HEK293 (cell line): ENCODE data around the gene LRFN2.

ENCODE experiments used
- CTCF ChIA-PET: fragments of 350-600 bp; formaldehyde crosslinking; extraction: SDS; loops from one replicate; lab custom pipeline; 2021; ENCODE audit warnings: antibody characterized with exemption; lab: Yijun Ruan, JAX
- POLR2A ChIA-PET: fragments of 300-600 bp; formaldehyde crosslinking; extraction: SDS; loops from one replicate; lab custom pipeline; 2020; ENCODE audit warnings: antibody characterized with exemption, inconsistent platforms; lab: Yijun Ruan, JAX
- H3K27ac ChIP-seq: fragments of 200-500 bp; sonication (Bioruptor generic); 2 replicates; pipeline ENCODE4 v1.5.1; 2014; ENCODE audit warnings: low read depth, low read length, control low read depth, inconsistent platforms; ENCODE audit errors: extremely low read depth
- H3K36me3 ChIP-seq, 2 experiments: fragments of 200-500 bp in 1 of 2; sonication (Bioruptor generic) in 1 of 2; 1 replicate in 1 of 2; 2 replicates in 1 of 2; pipeline ENCODE4 v1.5.1; 2014 to 2017; ENCODE audit warnings: inconsistent platforms in 2 of 2, low read length in 2 of 2; ENCODE audit not compliant: control insufficient read depth in 2 of 2, insufficient read depth in 1 of 2
- H3K4me1 ChIP-seq: fragments of 200-500 bp; sonication (Bioruptor generic); 2 replicates; pipeline ENCODE4 v1.5.1; 2014; ENCODE audit warnings: mild to moderate bottlenecking, low read length, inconsistent platforms; ENCODE audit not compliant: control insufficient read depth, insufficient read depth
- H3K4me3 ChIP-seq: 2 replicates; pipeline ENCODE4 v1.5.1; 2011; ENCODE audit warnings: low read depth, mild to moderate bottlenecking, control low read depth, low read length, moderate library complexity
- H3K9me3 ChIP-seq: fragments of 200-500 bp; sonication (Bioruptor generic); 2 replicates; pipeline ENCODE4 v1.5.1; 2014; ENCODE audit warnings: low read depth, low read length, inconsistent platforms; ENCODE audit not compliant: control insufficient read depth, insufficient read depth
- BCL6B ChIP-seq: fragments of 450-650 bp; formaldehyde crosslinking; IDR thresholded peaks from 2 replicates; pipeline ENCODE4 v1.5.1; 2017; ENCODE audit warnings: missing biosample characterization, missing genetic modification characterization
- MYNN ChIP-seq: fragments of 450-650 bp; formaldehyde crosslinking; IDR thresholded peaks from 2 replicates; pipeline ENCODE4 v1.5.1; 2016; ENCODE audit warnings: missing biosample characterization, missing genetic modification characterization, borderline replicate concordance
- SETDB1 ChIP-seq: IDR thresholded peaks from one replicate; pipeline ENCODE4 v1.6.1; 2017; ENCODE audit warnings: mild to moderate bottlenecking, low read length, moderate library complexity, mixed read lengths; ENCODE audit not compliant: insufficient read length
- SP2 ChIP-seq: fragments of 450-650 bp; formaldehyde crosslinking; IDR thresholded peaks from 2 replicates; pipeline ENCODE4 v1.5.1; 2016; ENCODE audit warnings: missing biosample characterization, missing genetic modification characterization
- TSHZ1 ChIP-seq: fragments of 450-650 bp; formaldehyde crosslinking; IDR thresholded peaks from 2 replicates; pipeline ENCODE4 v1.5.1; 2016; ENCODE audit warnings: missing biosample characterization, missing genetic modification characterization, borderline replicate concordance
- ZBTB49 ChIP-seq: fragments of 450-650 bp; formaldehyde crosslinking; IDR thresholded peaks from 2 replicates; pipeline ENCODE4 v1.5.1; 2016; ENCODE audit warnings: missing biosample characterization, missing genetic modification characterization, low read depth
- ZEB2 ChIP-seq: fragments of 450-650 bp; formaldehyde crosslinking; IDR thresholded peaks from 2 replicates; pipeline ENCODE4 v1.5.1; 2016; ENCODE audit warnings: missing biosample characterization, missing genetic modification characterization
- ZFP3 ChIP-seq: fragments of 450-650 bp; formaldehyde crosslinking; IDR thresholded peaks from 2 replicates; pipeline ENCODE4 v1.5.1; 2016; ENCODE audit warnings: low read depth, missing biosample characterization, missing genetic modification characterization
- ZFP41 ChIP-seq: fragments of 450-650 bp; formaldehyde crosslinking; IDR thresholded peaks from 2 replicates; pipeline ENCODE4 v1.5.1; 2016; ENCODE audit warnings: missing biosample characterization, missing genetic modification characterization, borderline replicate concordance
- ZNF138 ChIP-seq: fragments of 450-650 bp; formaldehyde crosslinking; IDR thresholded peaks from 2 replicates; pipeline ENCODE4 v1.5.1; 2016; ENCODE audit warnings: missing biosample characterization, missing genetic modification characterization, borderline replicate concordance
- ZNF146 ChIP-seq: fragments of 450-650 bp; formaldehyde crosslinking; IDR thresholded peaks from 2 replicates; pipeline ENCODE4 v1.5.1; 2016; ENCODE audit warnings: missing biosample characterization, missing genetic modification characterization
- ZNF214 ChIP-seq: fragments of 450-650 bp; formaldehyde crosslinking; IDR thresholded peaks from 2 replicates; pipeline ENCODE4 v1.5.1; 2017; ENCODE audit warnings: missing biosample characterization, mild to moderate bottlenecking, missing genetic modification characterization, borderline replicate concordance
- ZNF426 ChIP-seq: fragments of 450-650 bp; formaldehyde crosslinking; IDR thresholded peaks from 2 replicates; pipeline ENCODE4 v1.5.1; 2017; ENCODE audit warnings: missing biosample characterization, missing genetic modification characterization, mild to moderate bottlenecking, inconsistent platforms, moderate library complexity
- ZNF510 ChIP-seq: fragments of 450-650 bp; formaldehyde crosslinking; IDR thresholded peaks from 2 replicates; pipeline ENCODE4 v1.5.1; 2018; ENCODE audit warnings: mild to moderate bottlenecking, missing genetic modification characterization, missing biosample characterization; ENCODE audit not compliant: insufficient replicate concordance
- ZNF555 ChIP-seq: fragments of 450-650 bp; formaldehyde crosslinking; conservative IDR thresholded peaks from 2 replicates; pipeline ENCODE4 v1.5.1; 2017; ENCODE audit warnings: missing biosample characterization, mild to moderate bottlenecking, missing genetic modification characterization, inconsistent platforms
- ZNF560 ChIP-seq: fragments of 450-650 bp; formaldehyde crosslinking; IDR thresholded peaks from 2 replicates; pipeline ENCODE4 v1.5.1; 2017; ENCODE audit warnings: missing biosample characterization, missing genetic modification characterization, borderline replicate concordance
- ZNF747 ChIP-seq: fragments of 450-650 bp; formaldehyde crosslinking; IDR thresholded peaks from 2 replicates; pipeline ENCODE4 v1.5.1; 2016; ENCODE audit warnings: missing biosample characterization, missing genetic modification characterization
- ZNF777 ChIP-seq: fragments of 450-650 bp; formaldehyde crosslinking; IDR thresholded peaks from 2 replicates; pipeline ENCODE4 v1.5.1; 2017; ENCODE audit warnings: missing biosample characterization, missing genetic modification characterization, borderline replicate concordance

LRFN2 gene

GRCh38 chr6:40432982-40433381, 154.2 kb downstream of the LRFN2 start:
- H3K27ac ChIP-seq, result no peak overlapping the region
- H3K9me3 ChIP-seq, result no peaks in the 10 kb centered on the region
- POLR2A ChIA-PET, result no interaction called here
- no peaks in the 10 kb centered on the region for H3K36me3 ChIP-seq
- TF ChIP-seq BCL6B (tag by site-specific recombination), result no peak
- TF ChIP-seq ZNF560 (tag by site-specific recombination), result no peak
- no peak for TF ChIP-seq SP2
- H3K4me1 ChIP-seq, result no peaks in the 10 kb centered on the region
- CTCF ChIA-PET, result interaction anchor here (0.7 kb wide), 1 partner anchor 31 kb away, joined by 3 read pairs; no protein-coding TSS in a partner anchor
- H3K4me3 ChIP-seq, result no peak overlapping the region

- ChIA-PET CTCF (no interaction called here), POLR2A (no interaction called here)
- TF ChIP-seq ZNF777 (no peak), ZEB2 (tag by site-specific recombination) (no peak), ZNF426 (tag by site-specific recombination) (no peak)
- Histone ChIP-seq H3K27ac (no peak overlapping the region), H3K36me3 (no peaks in the 10 kb centered on the region), H3K4me3 (no peak overlapping the region), H3K9me3 (no peaks in the 10 kb centered on the region), H3K4me1 (no peaks in the 10 kb centered on the region)
Observed at GRCh38 chr6:40431706-40432105, 155.5 kb downstream of the LRFN2 start.

GRCh38 chr6:40427196-40427595, 160.0 kb downstream of the LRFN2 start:
- ChIA-PET CTCF (no interaction called here), POLR2A (no interaction called here)
- Histone ChIP-seq H3K4me3 (no peak overlapping the region), H3K27ac (no peak overlapping the region), H3K9me3 (no peaks in the 10 kb centered on the region), H3K36me3 (no peaks in the 10 kb centered on the region), H3K4me1 (no peaks in the 10 kb centered on the region)
- TF ChIP-seq ZNF747 (tag by site-specific recombination) (no peak), ZNF138 (tag by site-specific recombination) (no peak), ZNF555 (no peak), ZNF146 (tag by site-specific recombination) (no peak), ZNF510 (tag by site-specific recombination) (no peak), SETDB1 (no peak), TSHZ1 (no peak), MYNN (no peak), ZNF214 (tag by site-specific recombination) (no peak), ZBTB49 (tag by site-specific recombination) (no peak), ZFP41 (no peak), ZFP3 (tag by site-specific recombination) (no peak)
